Measurements from ENCODE around the gene ZNF638. TPM values are rescaled to one million over a fixed set of nuclear protein-coding genes. Genes with fewer than 3 reads are reported as not detected.

Gene ZNF638
- total RNA-seq, 1 experiment from 2014 or later = 80.8 TPM

DNA sequence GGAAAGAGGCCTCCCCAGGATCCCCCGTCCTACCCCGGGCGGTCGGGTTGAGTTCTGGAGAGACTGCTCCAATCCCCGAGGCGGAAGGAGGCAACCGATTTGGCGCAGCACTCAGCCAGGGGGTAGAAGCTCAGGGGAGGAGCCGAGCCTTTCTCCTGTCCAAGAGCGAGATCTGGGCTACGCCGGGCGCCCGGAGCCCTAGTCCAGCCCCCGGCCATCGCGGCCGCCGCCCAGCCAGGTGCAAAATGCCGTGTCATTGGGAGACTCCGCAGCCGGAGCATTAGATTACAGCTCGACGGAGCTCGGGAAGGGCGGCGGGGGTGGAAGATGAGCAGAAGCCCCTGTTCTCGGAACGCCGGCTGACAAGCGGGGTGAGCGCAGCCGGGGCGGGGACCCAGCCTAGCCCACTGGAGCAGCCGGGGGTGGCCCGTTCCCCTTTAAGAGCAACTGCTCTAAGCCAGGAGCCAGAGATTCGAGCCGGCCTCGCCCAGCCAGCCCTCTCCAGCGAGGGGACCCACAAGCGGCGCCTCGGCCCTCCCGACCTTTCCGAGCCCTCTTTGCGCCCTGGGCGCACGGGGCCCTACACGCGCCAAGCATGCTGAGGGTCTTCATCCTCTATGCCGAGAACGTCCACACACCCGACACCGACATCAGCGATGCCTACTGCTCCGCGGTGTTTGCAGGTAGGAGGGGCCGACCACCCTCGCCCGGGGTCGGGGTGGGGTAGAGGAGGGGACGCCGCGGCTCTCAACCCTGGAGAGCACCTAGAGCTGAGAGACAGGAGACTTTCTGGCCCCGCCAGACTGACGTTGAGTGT is 122.0 kb downstream of the ZNF638 start, which contains the start of gene DYSF:
DYSF (plus strand) TSS at position 158 of the 817 bp plus-strand sequence.
- ChIA-PET CTCF (no interaction called here), POLR2A (no interaction called here)
- intact Hi-C loops (cut with micrococcal nuclease; ENCODE audit: unreplicated experiment) = no loop called here
- DNase-seq (ENCODE audit: low read depth, low spot score) (no peak), ATAC-seq (peak; percentile 49)
- H3K27me3 ChIP-seq (ENCODE audit: control insufficient read depth, insufficient read depth, low read length) = no peaks in the 10 kb centered on the region; the same call in 1 of the 2 replicates
- in situ Hi-C loops (cut with HindIII; ENCODE audit: low pct_unique_long_range_greater_than_20kb, low sequenced_read_pairs) = no loop called here
- no peaks in the 10 kb centered on the region for H3K36me3 ChIP-seq (ENCODE audit: control insufficient read depth, insufficient read depth, low read length)
- BruUV-seq (replicated peaks) = no TSS peak
- peak within 1 kb of the TSS; percentile 28 to 40 for H3K4me3 ChIP-seq (ENCODE audit: low read depth in 2 of 2, low read length in 2 of 2)
- no peak for TF ChIP-seq CTCF (IDR thresholded peaks at IDR 0.05)
- H3K9me3 ChIP-seq (ENCODE audit: control insufficient read depth, insufficient read depth, low read depth, low read length) = no peaks in the 10 kb centered on the region
- no peak within 1 kb of the TSS for H3K27ac ChIP-seq (ENCODE audit: low read length)
- H3K4me1 ChIP-seq (ENCODE audit: control insufficient read depth, insufficient read depth, low read length) = no peaks in the 10 kb centered on the region; the same call in 1 of the 2 replicates

- no peaks in the 10 kb centered on the region for H3K36me3 ChIP-seq (ENCODE audit: control insufficient read depth, insufficient read depth, low read length)
- TF ChIP-seq TCF7L2 (IDR thresholded peaks at IDR 0.05; ENCODE audit: low read depth, low read length) (no peak), CTCF (IDR thresholded peaks at IDR 0.05) (no peak), POLR2AphosphoS5 (IDR thresholded peaks at IDR 0.05; ENCODE audit: low read depth, low read length) (no peak), SIN3A (IDR thresholded peaks at IDR 0.05; ENCODE audit: borderline replicate concordance, insufficient read depth, low read depth, low read length) (no peak)
- TF ChIP-seq, protein P1, sequence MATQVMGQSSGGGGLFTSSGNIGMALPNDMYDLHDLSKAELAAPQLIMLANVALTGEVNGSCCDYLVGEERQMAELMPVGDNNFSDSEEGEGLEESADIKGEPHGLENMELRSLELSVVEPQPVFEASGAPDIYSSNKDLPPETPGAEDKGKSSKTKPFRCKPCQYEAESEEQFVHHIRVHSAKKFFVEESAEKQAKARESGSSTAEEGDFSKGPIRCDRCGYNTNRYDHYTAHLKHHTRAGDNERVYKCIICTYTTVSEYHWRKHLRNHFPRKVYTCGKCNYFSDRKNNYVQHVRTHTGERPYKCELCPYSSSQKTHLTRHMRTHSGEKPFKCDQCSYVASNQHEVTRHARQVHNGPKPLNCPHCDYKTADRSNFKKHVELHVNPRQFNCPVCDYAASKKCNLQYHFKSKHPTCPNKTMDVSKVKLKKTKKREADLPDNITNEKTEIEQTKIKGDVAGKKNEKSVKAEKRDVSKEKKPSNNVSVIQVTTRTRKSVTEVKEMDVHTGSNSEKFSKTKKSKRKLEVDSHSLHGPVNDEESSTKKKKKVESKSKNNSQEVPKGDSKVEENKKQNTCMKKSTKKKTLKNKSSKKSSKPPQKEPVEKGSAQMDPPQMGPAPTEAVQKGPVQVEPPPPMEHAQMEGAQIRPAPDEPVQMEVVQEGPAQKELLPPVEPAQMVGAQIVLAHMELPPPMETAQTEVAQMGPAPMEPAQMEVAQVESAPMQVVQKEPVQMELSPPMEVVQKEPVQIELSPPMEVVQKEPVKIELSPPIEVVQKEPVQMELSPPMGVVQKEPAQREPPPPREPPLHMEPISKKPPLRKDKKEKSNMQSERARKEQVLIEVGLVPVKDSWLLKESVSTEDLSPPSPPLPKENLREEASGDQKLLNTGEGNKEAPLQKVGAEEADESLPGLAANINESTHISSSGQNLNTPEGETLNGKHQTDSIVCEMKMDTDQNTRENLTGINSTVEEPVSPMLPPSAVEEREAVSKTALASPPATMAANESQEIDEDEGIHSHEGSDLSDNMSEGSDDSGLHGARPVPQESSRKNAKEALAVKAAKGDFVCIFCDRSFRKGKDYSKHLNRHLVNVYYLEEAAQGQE (IDR thresholded peaks at IDR 0.05; ENCODE audit: insufficient read depth in 1 of 2, low read depth in 2 of 2, low read length in 1 of 2) = no peak
- ChIA-PET CTCF (no interaction called here), POLR2A (no interaction called here)
- ATAC-seq (peak; percentile 28; the same call in 1 of the 2 replicates), DNase-seq (ENCODE audit: low read depth, low spot score) (no peak)
- intact Hi-C loops (cut with micrococcal nuclease; ENCODE audit: unreplicated experiment) (no loop called here), in situ Hi-C loops (cut with HindIII; ENCODE audit: low pct_unique_long_range_greater_than_20kb, low sequenced_read_pairs) (no loop called here)
- no peaks in the 10 kb centered on the region; the same call in 1 of the 2 replicates for H3K4me1 ChIP-seq (ENCODE audit: control insufficient read depth, insufficient read depth, low read length)
- H3K27me3 ChIP-seq (ENCODE audit: control insufficient read depth, insufficient read depth, low read length) = no peaks in the 10 kb centered on the region; the same call in 1 of the 2 replicates
- H3K27ac ChIP-seq (ENCODE audit: low read length) = no peak overlapping the region
- peak overlapping the region in 1 of 2 experiments; percentile 40; a peak in 3 of 4 replicates for H3K4me3 ChIP-seq (ENCODE audit: low read depth in 2 of 2, low read length in 2 of 2)
- no TSS peak for BruUV-seq (replicated peaks)
- H3K9me3 ChIP-seq (ENCODE audit: control insufficient read depth, insufficient read depth, low read depth, low read length) = no peaks in the 10 kb centered on the region
These were observed 122.8 kb downstream of the ZNF638 start for GRCh38 chr2:71454221-71455010.

All from Panc1 (cell line).